GM12878 (cell line): ENCODE results near the gene FATE1. TPM values are rescaled to one million over a fixed set of nuclear protein-coding genes. Genes with fewer than 3 reads are reported as not detected.

Source experiments
- ATAC-seq: fragments of 200-7000 bp; cut with Tn5 transposase; 3 replicates; pipeline ENCODE4 v1.9.1; 2020; ENCODE audit warnings: mild to moderate bottlenecking, moderate library complexity
- BruUV-seq: library from RNA; stranded (reverse); fragments of 400-500 nt; replicated peaks from 2 replicates; lab custom pipeline; 2021; lab: Mats Ljungman, UMichigan
- CTCF ChIA-PET: fragments of 300-600 bp; sonication (Branson Sonifier 250); formaldehyde crosslinking; extraction: SDS; loops from one replicate; lab custom pipeline; 2021; ENCODE audit warnings: inconsistent platforms; lab: Yijun Ruan, JAX
- POLR2A ChIA-PET: fragments of 350-600 bp; formaldehyde crosslinking; extraction: SDS; loops from one replicate; lab custom pipeline; 2021; ENCODE audit warnings: inconsistent platforms; lab: Charles Lee
- RAD21 ChIA-PET: fragments of 300-600 bp; sonication (Branson Sonifier 250); formaldehyde crosslinking; loops from one replicate; lab custom pipeline; 2023; ENCODE audit warnings: antibody characterized with exemption; ENCODE audit not compliant: unreplicated experiment; lab: Charles Lee
- SMC1A ChIA-PET: fragments of 300-600 bp; sonication (Branson Sonifier 250); formaldehyde crosslinking; loops from one replicate; lab custom pipeline; 2023; ENCODE audit not compliant: unreplicated experiment, uncharacterized antibody; lab: Charles Lee
- DNase-seq: peaks from one replicate; pipeline ENCODE4 v3.0.0-alpha.2; 2011; ENCODE audit warnings: low read depth, low spot score
- FAIRE-seq: peaks from 3 replicates; lab custom pipeline; 2011; peaks lifted over from hg19 to GRCh38; lab: Jason Lieb, UNC
- H2AFZ ChIP-seq: 2 replicates; pipeline ENCODE4 v1.6.0; 2011; ENCODE audit warnings: low read depth, low read length, control low read depth; ENCODE audit not compliant: control insufficient read depth
- H3K27ac ChIP-seq: 2 replicates; pipeline ENCODE4 v1.5.1; 2011; ENCODE audit warnings: control low read depth; ENCODE audit not compliant: control insufficient read depth, insufficient read depth
- H3K27me3 ChIP-seq, 2 experiments: replicated peaks in 1 of 2; 2 replicates each; pipeline versions ENCODE4 v1.6.0 to v1.6.1; 2011; ENCODE audit warnings: low read length in 1 of 2; ENCODE audit not compliant: control insufficient read depth in 2 of 2, insufficient read depth in 2 of 2
- H3K36me3 ChIP-seq, 2 experiments: 2 replicates each; pipeline ENCODE4 v1.5.1; 2011; ENCODE audit warnings: low read length in 1 of 2; ENCODE audit not compliant: control insufficient read depth in 2 of 2, insufficient read depth in 2 of 2
- H3K4me1 ChIP-seq: 2 replicates; pipeline ENCODE4 v1.6.1; 2011; ENCODE audit warnings: mild to moderate bottlenecking, low read length, moderate library complexity, mixed read lengths; ENCODE audit not compliant: control insufficient read depth, insufficient read depth
- H3K4me2 ChIP-seq: 2 replicates; pipeline ENCODE4 v1.6.0; 2011; ENCODE audit warnings: control low read depth; ENCODE audit not compliant: control insufficient read depth, insufficient read depth
- H3K4me3 ChIP-seq: fragments of 200-600 bp; sonication (generic); 2 replicates; pipeline ENCODE4 v1.5.1; 2016
- H3K79me2 ChIP-seq: 2 replicates; pipeline ENCODE4 v1.6.0; 2011; ENCODE audit warnings: low read length; ENCODE audit not compliant: control insufficient read depth, insufficient read depth
- H3K9ac ChIP-seq: 2 replicates; pipeline ENCODE4 v1.8.0; 2011; ENCODE audit warnings: low read length, control low read depth, mixed read lengths; ENCODE audit not compliant: control insufficient read depth, insufficient read depth
- H3K9me3 ChIP-seq: replicated peaks from 3 replicates; pipeline ENCODE4 v1.5.1; 2011; ENCODE audit warnings: mild to moderate bottlenecking, low read length; ENCODE audit not compliant: control insufficient read depth, insufficient read depth
- H4K20me1 ChIP-seq: 2 replicates; pipeline ENCODE4 v1.6.0; 2011; ENCODE audit not compliant: control insufficient read depth, insufficient read depth
- CBFB ChIP-seq: IDR thresholded peaks from 2 replicates; pipeline ENCODE4 v1.6.1; 2016; ENCODE audit warnings: antibody characterized with exemption, low read depth
- CHD1 ChIP-seq: IDR thresholded peaks from 2 replicates; pipeline ENCODE4 v1.6.1; 2012; ENCODE audit warnings: low read depth, low read length, improper control_type of control experiment
- ETV6 ChIP-seq, 2 experiments: fragments of 450-650 bp in 1 of 2; IDR thresholded peaks in 1 of 2; conservative IDR thresholded peaks in 1 of 2; 2 replicates each; pipeline ENCODE4 v1.6.1; 2014; ENCODE audit warnings: antibody characterized with exemption in 1 of 2, borderline replicate concordance in 1 of 2, low read depth in 1 of 2, mild to moderate bottlenecking in 1 of 2, moderate library complexity in 1 of 2
- FOXM1 ChIP-seq: IDR thresholded peaks from 2 replicates; pipeline ENCODE4 v1.6.1; 2012; ENCODE audit warnings: low read depth, mild to moderate bottlenecking, inconsistent platforms, low read length, moderate library complexity
- IRF5 ChIP-seq: fragments of 450-650 bp; IDR thresholded peaks from 2 replicates; pipeline ENCODE4 v1.6.1; 2017; ENCODE audit warnings: borderline replicate concordance
- MEF2B ChIP-seq: fragments of 450-650 bp; IDR thresholded peaks from 2 replicates; pipeline ENCODE4 v1.6.1; 2018; ENCODE audit warnings: mild to moderate bottlenecking, moderate library complexity; ENCODE audit not compliant: partially characterized antibody, poor library complexity, severe bottlenecking
- PBX3 ChIP-seq: IDR thresholded peaks from 2 replicates; pipeline ENCODE4 v1.6.1; 2011; ENCODE audit warnings: mild to moderate bottlenecking, low read depth, low read length, moderate library complexity; ENCODE audit not compliant: insufficient replicate concordance
- POLR2AphosphoS2 ChIP-seq: IDR thresholded peaks from 2 replicates; pipeline ENCODE4 v1.6.1; 2011; ENCODE audit warnings: low read depth, mild to moderate bottlenecking, low read length, improper control_type of control experiment, moderate library complexity
- SUPT20H ChIP-seq: IDR thresholded peaks from 2 replicates; pipeline ENCODE4 v1.6.1; 2011; ENCODE audit warnings: low read depth, mild to moderate bottlenecking, low read length, moderate library complexity, borderline replicate concordance; ENCODE audit not compliant: control insufficient read depth
- TAF1 ChIP-seq: IDR thresholded peaks from 2 replicates; pipeline ENCODE4 v1.6.1; 2011; ENCODE audit warnings: mild to moderate bottlenecking, low read depth, low read length, borderline replicate concordance
- USF1 ChIP-seq: IDR thresholded peaks from 2 replicates; pipeline ENCODE4 v1.6.1; 2011; ENCODE audit warnings: borderline replicate concordance, low read depth, mild to moderate bottlenecking, moderate library complexity, mixed read lengths, low read length; ENCODE audit not compliant: insufficient read depth; ENCODE audit errors: extremely low read length
- YBX1 ChIP-seq: fragments of 450-650 bp; IDR thresholded peaks from 2 replicates; pipeline ENCODE4 v1.6.1; 2016; ENCODE audit warnings: antibody characterized with exemption
- ZNF384 ChIP-seq: IDR thresholded peaks from 2 replicates; pipeline ENCODE4 v1.6.1; 2012; ENCODE audit warnings: low read depth, mild to moderate bottlenecking, low read length, improper control_type of control experiment, borderline replicate concordance
- WGBS: methylation state at CpG from one replicate; pipeline ENCODE4 v1.1.6; 2016; ENCODE audit warnings: low lambda C conversion rate; ENCODE audit not compliant: insufficient replicate concordance, insufficient coverage; ENCODE audit errors: missing lambda C conversion rate; 5-methylcytosine and 5-hydroxymethylcytosine counted together
- in situ Hi-C: fragments of 300-500 bp; cut with MboI; formaldehyde crosslinking; loops from 9 replicates; pipeline ENCODE4 v1.14.3; 2018; ENCODE audit warnings: mixed read lengths
- intact Hi-C: fragments of 100-400 bp; cut with micrococcal nuclease; formaldehyde crosslinking; loops from one replicate; pipeline ENCODE4 v1.14.2; 2022; ENCODE audit not compliant: unreplicated experiment
- polyA plus RNA-seq, 11 experiments: library from polyadenylated mRNA; depleted of rRNA in 4 of 11; unstranded in 6 of 11; stranded (reverse) in 5 of 11; fragments of >200 nt; fragmentation: Nextera tagmentation in 4 of 11; fragmentation: Illumina TruSeq in 1 of 11; extraction: Ambion mirVana in 4 of 11; extraction: Trizol in 1 of 11; gene quantifications; 1 replicate in 1 of 11; 2 replicates in 10 of 11; pipeline versions ENCODE4 v1.2.1 to v1.2.3, GENCODE V29; 2011 to 2016; ENCODE audit warnings: inconsistent platforms in 2 of 11, missing spikeins in 2 of 11, low read depth in 1 of 11
- total RNA-seq, 4 experiments: library from RNA; depleted of rRNA in 3 of 4; stranded (reverse); fragments of >200 nt in 3 of 4; fragmentation: Illumina TruSeq in 1 of 4; extraction: Trizol in 1 of 4; gene quantifications; 2 replicates each; pipeline versions ENCODE4 v1.2.1 to v1.2.3, GENCODE V29; 2013 to 2021

Gene FATE1
- total and polyA plus RNA-seq, 10 of the 15 experiments (the other 5 are each of a cell fraction or from before 2014, with no cell fraction given), result 0.26 to 0.28 TPM; not detected in 8

GRCh38 chrX:151700581-151700980 is 15.3 kb upstream of the FATE1 start:
- RAD21 ChIA-PET, result no interaction called here
- H3K79me2 ChIP-seq, result no peaks in the 10 kb centered on the region
- no peak overlapping the region for H2AFZ ChIP-seq
- H3K9me3 ChIP-seq, result no peaks in the 10 kb centered on the region
- H4K20me1 ChIP-seq, result no peaks in the 10 kb centered on the region
- DNase-seq (no peak), ATAC-seq (no peak), FAIRE-seq (no peak)
- H3K4me2 ChIP-seq, result no peak overlapping the region
- CTCF ChIA-PET, result no interaction called here
- intact Hi-C loops (no loop called here), in situ Hi-C loops (no loop called here)
- 49% methylated on average over 16 of the region's 16 CpGs for whole genome bisulfite sequencing
- H3K9ac ChIP-seq, result no peak overlapping the region
- no TSS peak for BruUV-seq
- SMC1A ChIA-PET, result no interaction called here
- no peaks in the 10 kb centered on the region for H3K4me1 ChIP-seq
- POLR2A ChIA-PET, result no interaction called here
- no peak overlapping the region for H3K27ac ChIP-seq
- no peaks in the 10 kb centered on the region for H3K27me3 ChIP-seq
- TF ChIP-seq CHD1, result no peak
- no peak for TF ChIP-seq FOXM1
- no peak for TF ChIP-seq YBX1
- TF ChIP-seq POLR2AphosphoS2, result no peak
- no peak for TF ChIP-seq IRF5
- no peak for TF ChIP-seq TAF1
- TF ChIP-seq ZNF384, result no peak
- no peak for TF ChIP-seq USF1
- no peak for TF ChIP-seq SUPT20H
- no peak for TF ChIP-seq MEF2B
- TF ChIP-seq PBX3, result no peak
- no peak for TF ChIP-seq CBFB
- no peak for TF ChIP-seq ETV6 (conservative IDR thresholded peaks at IDR 0.05 in 1 of 2, IDR thresholded peaks at IDR 0.05 in 1 of 2; ENCODE audit: borderline replicate concordance in 1 of 2, low read depth in 1 of 2)
- no peak overlapping the region for H3K4me3 ChIP-seq
- H3K36me3 ChIP-seq, result no peaks in the 10 kb centered on the region
